NCI-H2227 (cell line): Measurements from ENCODE around the gene GATA2.

ENCODE experiments used
- DNase-seq: peaks from one replicate; lab custom pipeline; 2025; ENCODE audit not compliant: unreplicated experiment; lab: John Stamatoyannopoulos, UW

The GATA2 gene

DNA sequence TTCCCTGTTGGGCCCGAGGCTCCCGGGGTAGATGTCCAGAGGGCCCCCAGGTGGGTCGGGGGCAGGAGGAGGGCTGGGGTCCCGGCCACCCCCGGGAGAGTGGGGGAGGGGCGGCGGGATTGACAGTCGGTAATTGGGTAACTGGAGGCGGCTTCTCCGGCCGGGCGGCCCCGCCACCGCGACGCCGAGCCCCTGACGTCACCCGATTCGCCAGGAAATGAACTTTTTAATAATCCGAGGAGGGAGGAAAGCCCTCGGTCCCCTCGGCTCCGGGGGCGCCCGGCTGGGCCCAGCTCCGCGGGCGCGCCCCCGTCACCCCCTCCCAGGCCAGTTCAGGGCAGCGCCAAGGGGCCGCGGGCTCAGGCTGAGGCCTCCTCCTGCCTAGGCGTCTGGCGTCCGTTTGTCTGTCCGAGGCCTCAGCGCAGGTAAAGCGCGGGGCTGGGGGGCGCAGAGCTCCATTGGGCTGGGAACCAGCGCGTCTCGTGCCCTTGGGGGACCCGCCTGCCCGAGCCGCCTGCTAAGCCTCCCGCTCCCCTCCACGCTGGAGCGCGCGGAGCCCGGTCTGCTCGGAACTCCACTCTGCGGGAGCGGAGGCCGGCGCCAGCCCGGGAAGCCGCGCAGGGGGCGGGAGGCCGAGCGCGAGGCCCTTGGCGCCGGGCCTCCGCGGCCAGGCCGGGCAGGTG, 3.9 kb downstream of the GATA2 start:
- peak; percentile 17 for DNase-seq

DNA sequence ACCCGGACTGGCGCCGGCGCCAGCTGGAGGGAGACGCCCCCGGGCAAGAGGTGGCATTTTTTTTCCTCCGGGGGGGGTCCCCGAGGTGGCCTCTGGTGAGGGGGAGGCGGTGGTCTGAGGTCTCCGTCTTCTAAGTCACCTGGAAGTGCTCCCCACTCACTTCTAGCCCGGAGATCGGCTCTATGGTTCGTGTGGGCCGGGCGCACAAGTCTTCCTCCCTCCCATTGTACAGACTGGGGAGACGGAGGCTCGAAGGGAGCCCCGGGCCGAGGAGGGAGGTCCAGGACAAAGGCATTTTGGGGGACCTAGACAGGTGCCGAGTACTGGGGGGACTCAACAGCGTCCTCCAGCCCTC, 4.4 kb downstream of the GATA2 start:
- no peak for DNase-seq

DNA sequence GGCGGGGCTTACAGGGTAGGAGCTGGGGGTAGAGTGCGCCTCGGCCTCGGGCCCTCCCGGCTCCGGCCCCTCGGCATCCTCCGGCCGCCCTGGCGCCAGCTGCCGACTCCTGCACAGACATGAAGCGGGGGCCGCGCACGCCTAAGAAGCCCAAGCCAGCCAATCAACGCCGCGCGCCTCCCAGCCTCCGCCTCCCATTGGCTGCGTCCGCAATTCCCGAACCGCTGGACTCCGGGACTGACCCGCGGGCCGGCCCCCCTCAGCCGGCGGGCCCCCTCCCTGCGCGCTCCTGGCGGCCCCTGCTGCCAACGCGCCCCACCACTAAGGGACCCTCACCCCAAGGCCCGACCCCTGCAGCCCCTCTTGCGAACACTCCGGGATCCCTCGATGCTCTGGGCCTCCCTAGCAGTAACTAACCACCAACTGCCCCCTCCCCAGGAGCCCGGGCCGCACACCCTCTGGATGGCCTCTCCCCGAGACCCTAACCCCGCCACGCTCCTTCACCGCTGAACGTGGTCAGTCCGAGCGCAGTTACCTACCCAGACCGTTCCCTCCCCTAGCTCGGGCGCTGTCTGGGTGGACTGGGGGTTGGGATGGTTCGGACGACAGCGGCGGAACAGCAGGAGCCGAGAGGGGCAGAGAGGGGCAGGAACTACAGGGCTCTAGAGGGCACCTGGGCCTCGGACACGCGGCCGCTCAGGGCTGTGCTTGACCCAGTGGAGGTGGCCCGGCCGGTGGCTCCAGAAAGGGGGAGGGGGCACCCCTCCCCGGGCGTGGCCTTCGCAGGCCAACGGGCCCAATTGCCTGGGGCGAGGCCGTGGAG, 5.0 kb downstream of the GATA2 start:
- peak; percentile 81 for DNase-seq

DNA sequence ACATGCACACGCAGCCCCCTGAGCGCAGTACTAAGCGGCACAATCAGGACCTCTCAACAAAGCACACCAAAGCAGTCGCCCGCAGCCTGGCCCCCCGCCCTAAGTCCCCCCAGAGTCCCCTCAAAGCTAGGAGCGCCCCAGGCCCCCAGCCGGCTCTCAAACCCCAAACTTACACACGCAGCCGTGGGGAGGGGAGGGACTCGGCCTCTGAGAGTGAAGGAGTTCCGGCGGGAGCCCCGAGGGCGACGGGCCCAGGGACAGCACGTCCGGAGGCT, 5.5 kb downstream of the GATA2 start:
- DNase-seq, result no peak

DNA sequence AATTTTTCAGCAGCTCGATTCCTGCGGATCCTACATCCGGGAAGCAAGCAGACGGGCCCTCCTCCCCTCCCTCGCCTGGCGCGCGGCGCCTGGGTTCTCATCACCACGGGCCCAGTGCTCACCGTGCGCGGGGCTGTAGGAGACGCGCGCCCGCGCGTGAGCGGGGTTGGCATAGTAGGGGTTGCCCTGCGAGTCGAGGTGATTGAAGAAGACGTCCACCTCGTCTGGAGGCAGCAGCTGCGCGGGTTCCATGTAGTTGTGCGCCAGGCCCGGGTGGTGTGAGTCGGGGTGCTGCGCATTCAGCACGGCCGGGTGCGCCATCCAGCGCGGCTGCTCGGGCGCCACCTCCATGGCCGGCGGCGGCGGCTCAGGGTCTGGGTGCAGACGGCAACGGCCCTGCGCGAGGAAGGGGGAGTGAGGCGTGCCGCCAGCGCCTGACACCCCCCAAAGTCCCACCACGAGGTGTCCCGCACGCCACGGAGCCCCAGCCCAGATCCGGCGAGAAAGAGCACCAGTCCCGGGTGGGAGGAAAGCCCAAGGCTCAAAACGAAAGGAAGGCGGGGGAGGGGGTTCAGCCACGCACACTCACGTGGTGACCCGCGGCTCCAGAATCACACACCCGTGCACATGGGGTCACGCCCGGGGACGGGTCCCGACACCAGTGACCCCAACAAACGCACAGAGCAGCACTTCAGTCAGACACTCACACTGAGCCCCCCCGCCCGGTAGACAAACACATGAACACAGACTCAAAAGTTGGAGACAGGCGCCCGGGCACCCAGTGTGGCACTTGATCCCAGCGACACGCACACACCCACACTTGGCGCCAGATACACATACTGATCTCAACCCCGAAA, 6.1 kb downstream of the GATA2 start:
- peak; percentile 26 for DNase-seq

DNA sequence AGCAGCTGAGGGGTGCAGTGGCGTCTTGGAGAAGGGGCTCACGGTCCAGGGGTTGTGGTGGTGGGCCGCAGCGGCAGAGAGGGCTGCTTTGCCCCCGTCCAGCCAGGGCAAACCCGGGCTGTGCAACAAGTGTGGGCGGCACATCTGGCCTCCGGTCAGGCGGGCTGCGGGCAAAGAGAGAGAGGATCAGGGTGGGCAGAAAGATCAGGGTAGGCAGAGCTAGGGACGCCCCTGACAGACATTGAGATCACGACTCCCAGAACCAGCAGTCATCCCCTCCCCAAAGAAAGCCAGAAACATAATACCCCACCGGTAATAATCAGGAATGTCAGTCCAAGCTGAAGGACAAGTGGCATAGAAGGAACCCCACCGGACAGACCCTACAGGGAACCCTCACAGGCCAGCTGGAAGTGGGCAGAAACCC, 6.8 kb downstream of the GATA2 start:
- DNase-seq, result no peak

DNA sequence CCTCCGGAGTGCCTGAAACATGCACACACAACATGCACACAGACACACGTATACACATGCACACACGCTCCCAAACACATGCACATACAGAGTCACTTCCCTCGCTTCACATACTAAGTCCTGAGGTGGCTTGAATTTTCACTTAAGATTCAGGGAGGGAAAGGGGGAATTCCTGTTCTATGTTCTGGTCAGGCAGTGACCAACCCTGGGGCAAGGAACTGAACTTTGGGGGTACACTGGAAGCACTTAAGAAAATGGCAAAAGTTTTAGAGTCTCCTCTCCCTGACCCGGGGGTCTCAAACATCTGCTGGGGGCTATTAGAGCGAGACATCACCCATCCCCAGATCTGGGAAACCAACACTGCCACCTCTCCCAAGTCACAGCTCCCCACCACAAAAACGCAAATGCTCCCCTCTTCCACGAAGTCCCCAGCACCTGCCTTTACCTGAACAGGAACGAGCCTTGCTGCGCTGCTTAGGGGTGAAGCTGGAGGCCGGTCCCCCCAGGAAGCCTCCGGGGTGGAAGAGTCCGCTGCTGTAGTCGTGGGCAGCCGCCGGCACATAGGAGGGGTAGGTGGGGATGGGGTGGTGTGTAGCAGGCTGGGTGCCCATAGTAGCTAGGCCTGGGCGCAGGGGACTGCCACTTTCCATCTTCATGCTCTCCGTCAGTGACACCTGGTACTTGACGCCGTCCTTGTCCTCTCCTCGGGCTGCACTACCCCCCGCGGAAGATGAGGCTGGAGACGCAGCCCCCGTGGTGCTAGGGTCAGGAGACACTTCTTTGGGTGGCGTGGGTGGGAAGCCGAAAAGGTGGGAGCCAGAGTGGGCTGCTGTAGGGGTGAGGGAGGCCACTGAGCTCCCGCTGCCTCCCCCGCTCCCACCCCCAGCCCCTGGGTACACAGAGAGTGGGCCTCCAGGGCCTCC, 7.5 kb downstream of the GATA2 start:
- DNase-seq, result no peak

DNA sequence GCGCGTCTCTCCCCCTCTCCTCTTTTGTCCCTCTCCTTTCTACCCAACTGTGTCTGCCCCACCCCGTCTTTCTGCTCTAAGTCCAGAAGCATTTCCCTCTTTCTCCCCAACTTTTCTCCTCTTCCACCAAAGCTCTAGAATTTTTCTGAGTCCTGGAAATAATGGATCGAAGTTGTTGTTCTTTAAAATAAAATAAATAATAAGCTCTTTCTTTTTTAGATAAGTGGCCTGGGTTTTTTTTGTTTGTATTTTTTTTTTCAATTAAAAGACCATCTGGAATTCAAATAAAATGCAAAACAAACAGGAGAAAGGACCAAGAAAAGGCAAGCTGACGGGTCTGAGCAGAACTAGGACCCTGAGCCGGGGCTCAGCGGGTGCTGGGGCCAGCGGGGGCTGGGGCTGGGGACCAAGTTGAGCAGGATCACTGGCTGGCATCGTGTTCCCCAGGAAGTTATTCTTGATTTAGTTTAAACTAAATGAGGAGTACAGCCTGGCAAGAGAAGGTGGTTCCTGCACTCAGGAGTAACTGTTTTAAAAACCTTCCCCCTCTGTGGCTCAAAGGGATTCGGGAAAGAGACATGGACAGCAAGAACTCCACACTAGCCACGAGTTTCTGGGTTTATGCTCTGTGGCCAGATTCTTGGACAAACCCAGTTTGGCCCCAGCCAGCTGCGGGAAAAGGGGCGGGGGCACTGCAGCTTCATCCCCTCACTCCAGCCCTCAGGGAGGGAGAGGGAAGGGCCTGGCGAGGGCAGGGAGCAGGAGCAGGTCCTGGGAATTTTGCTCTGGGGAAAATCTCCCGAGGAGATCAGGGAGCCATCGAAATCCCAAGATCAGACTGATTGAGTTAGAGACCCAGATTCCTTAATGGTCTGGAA, 8.4 kb downstream of the GATA2 start:
- no peak for DNase-seq

DNA sequence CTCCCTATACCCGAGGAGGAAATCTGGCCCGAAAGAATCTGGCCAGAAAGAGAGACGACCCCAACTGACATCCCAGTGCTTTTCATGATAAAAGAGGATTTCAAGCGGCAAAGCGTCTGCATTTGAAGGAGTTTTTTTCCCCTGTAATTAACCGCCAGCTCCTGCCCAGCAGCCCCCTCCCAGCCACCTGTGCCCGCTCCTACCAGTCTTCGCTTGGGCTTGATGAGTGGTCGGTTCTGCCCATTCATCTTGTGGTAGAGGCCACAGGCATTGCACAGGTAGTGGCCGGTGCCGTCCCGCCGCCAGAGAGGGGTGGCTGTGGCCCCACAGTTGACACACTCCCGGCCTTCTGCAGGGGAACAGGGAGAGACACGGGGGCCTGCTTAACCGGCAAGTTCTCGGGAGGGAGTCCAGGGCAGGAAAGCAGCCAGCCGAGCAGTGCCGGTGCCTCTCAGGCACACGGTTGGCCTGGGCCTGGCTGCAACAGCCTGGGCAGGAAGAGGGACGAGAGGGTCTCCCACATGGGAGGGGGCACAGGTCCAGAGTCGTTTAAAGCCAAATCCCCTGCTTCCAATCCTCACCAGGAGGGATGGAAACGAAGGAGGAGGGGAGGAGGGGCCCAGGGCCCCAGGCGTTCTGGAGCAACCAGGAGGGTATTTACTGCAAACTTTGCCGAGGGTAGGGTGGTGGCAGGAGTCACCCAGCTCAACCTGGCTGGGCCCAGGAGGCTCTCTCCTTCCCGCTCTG, 9.2 kb downstream of the GATA2 start:
- DNase-seq, result no peak

DNA sequence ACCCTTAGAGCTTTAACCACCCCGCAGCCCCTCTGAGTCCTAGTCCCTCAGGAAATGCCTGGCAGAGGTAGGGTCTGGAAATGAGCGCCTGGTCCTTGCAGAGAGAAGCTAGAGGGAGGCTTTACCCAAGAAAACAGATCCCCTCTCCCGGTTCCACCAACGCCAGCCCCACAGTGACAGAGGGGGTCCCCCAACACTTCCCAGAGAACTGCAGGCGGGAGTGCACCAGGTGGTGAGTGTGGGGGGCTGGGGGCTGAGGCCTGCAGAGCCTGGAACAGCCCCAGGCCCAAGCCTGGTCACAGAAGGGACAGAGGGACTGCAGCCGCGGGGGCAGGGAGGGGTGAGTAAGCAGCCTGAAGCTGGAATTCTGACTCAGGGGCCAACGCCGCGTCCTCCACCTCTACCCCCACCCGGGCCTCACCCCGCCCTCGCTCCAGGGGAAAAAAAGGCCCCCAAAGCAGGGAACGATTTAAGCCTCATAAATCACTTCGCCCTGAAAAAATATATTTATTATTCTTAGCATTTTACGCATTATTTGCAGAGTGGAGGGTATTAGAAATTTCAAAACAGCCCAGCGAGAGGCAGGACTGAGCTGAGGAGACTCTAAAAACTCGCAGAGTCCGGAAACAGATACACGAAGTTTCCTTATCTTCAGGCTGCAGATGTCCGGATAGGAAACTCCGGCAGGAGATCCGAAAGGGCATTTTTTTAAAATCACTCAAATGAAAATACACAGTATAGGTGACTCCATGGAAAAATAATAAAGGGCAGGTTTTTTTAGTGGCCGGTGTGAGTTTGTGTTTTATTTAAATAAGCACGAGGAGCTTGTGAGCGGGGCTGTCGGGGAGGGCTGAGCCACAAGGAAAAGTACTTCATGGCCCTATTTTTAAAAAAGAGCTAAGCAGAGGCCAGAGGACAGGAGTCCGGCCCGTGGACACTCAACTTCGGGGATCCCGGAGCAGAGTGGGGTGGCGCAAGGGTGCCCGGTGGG, 10.0 kb downstream of the GATA2 start:
- DNase-seq, result no peak

DNA sequence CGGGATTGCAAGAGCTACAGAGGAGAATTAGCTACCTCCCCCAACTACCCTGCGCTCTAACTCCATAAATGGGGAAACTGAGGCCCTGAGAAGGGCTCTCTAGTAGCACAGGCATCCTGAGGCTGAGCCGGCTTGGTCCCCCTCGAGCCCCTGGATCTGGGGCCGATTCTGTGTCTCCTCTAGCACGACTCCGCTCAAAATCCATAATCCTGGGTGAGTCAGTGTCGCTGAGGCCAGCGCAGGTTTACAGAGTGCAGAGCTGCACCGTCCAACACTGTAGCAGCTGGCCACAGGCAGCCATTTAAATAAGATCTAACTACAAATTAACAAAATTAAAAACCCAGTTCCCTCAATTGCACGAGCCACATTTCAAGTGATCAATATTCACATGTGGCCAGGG, 10.8 kb downstream of the GATA2 start:
- DNase-seq, result no peak

DNA sequence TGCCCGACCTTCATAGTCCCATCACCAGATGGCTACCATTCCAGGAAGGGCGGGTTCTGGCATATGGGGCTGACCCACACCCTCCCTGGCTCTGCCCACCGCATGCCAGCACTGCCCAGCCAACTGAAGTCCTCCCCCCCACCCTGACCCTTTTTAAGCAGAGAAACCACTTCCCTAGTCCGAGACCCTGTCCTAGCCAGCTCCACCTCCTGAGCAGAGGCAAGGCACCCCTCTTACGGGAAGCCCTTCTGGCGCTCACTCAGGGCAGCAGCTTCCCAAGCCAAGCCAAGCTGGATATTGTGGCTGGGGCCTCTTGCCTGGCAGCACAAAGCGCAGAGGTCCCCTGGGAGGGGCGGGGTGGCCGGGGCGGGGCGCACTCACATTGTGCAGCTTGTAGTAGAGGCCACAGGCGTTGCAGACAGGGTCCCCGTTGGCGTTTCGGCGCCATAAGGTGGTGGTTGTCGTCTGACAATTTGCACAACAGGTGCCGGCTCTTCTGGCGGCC, 11.5 kb downstream of the GATA2 start:
- DNase-seq, result peak; percentile 7

DNA sequence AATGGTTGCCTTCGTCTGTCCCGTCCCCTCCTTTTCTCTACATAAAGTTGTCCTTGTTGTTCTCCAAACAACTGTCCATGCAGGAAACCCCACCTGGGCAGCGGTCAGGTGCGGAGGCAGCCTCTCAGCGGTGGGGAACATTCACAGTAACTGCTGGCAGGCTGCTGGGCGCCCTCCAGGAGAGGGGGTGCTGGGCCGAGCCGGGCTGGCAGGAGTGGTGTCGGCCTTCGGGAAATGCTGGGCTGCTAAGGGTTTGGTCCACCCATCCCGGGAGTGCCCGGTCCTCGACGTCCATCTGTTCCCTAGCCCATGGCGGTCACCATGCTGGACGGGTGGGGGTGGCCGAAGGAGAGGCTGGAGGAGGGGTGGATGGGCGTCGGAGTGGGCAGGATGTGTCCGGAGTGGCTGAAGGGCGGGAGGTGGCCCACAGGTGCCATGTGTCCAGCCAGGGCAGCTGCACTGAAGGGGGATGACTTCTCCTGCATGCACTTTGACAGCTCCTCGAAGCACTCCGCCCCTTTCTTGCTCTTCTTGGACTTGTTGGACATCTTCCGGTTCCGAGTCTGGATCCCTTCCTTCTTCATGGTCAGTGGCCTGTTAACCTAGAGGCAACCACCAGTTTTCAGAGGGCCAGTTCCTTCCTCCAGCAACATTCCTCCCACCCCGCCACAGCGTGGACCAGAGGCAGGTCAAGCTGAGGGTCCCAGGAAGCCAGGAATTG, 12.1 kb downstream of the GATA2 start:
- no peak for DNase-seq

DNA sequence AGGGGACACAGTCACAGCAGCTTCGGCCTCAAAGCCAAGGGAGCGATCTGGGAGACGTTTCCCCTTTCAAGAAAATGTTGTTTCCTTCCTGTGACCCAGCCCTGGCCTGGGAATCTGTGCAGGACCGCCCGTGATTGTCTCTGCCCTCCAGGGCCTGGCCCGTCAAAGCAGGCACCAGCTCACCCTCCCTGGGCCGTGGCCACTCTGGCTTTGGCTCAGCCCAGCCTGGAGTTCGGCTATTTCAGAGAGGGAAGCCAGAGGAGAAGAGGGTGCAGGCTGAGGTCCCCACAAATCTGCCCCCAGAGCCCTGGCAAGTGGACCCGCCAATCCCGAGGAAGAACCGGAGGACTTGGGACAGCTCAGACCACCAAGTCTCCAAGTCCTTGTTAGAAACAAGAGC, 12.7 kb downstream of the GATA2 start:
- no peak for DNase-seq

DNA sequence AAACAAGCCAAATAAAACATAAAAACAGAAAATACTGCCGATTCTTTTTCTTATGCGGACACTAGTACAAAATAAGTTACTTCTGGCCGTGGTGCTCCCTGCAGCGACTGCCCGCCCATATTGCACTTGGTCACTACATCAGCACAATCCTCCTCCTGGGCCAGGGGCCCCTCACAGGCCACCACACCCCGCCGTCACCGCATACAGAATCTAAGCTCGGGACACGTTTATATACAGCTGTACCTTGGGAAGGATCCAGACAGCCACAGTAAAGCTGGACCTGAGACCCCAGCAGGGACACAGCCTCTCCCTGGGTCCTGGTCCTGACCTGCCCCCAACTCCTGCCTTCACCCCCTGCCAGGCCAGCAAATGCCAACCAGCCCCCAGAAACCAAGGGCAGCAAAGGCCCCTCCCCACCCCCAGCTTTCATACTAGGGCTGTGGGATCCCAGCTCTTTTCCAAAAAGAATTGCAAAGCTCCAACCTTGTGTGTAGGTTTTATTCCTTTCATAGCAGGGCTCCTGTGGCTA, 13.4 kb downstream of the GATA2 start:
- DNase-seq, result no peak

DNA sequence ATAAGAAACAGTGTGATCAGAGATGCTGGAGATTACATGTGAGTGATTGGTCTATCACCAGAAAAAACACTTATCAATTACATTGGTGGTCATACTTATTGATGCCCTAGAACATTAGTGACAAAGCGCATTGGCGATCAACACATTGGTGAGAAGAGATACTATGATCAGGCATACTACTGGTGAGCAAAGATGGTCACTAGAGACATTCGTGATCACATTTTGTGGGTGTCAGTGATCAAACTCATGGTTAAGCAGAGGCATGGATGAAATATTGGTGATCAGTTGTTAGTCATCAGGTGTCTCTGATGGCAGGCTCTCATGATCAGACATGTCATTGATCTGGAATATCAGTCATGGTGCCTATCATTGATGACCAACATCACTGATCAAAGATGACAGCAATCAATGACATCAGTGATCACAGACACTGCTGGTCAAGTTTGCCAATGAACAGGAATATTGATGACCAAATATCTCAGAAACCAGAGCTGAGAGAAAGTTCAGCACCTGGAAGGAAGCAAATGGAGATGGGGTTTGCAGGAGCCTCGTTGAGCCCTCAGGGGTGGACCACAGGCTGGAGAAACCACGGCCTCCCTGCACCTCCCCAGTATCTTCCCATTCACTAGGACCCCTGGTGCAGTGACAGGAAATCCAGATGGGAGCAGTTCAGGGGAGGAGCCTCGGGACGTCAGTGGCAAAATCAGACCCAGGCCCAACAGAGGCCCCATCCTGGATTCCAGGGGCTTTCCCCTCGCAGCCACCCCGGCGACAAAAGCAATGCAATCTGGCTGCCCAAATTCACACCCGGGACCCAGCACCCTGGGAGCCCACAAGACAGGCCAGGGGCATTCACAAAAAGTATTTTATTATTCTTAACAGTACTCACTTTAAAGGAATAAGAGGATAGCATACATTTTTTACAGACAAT, 14.2 kb downstream of the GATA2 start:
- DNase-seq, result no peak
